H7 (cell line): ENCODE results near the gene FHIT. TPM values are rescaled to one million over a fixed set of nuclear protein-coding genes. Genes with fewer than 3 reads are reported as not detected.

Source experiments
- DNase-seq: peaks from one replicate; pipeline ENCODE4 v3.0.0; 2012
- H3K27me3 ChIP-seq: 2 replicates; pipeline ENCODE4 v1.6.0; 2011; ENCODE audit warnings: mild to moderate bottlenecking, low read length; ENCODE audit not compliant: control insufficient read depth, insufficient read depth
- H3K36me3 ChIP-seq: replicated peaks from 2 replicates; pipeline ENCODE4 v1.5.1; 2011; ENCODE audit warnings: low read length; ENCODE audit not compliant: control insufficient read depth, insufficient read depth
- H3K4me3 ChIP-seq: 2 replicates; pipeline ENCODE4 v1.5.1; 2011; ENCODE audit warnings: low read depth, mild to moderate bottlenecking, control low read depth, low read length, moderate library complexity; ENCODE audit not compliant: insufficient read depth
- total RNA-seq: library from RNA; depleted of rRNA; stranded (reverse); fragments of >200 nt; shearing (Covaris generic); gene quantifications from 2 replicates; pipeline ENCODE4 v1.2.3, GENCODE V29; 2014

FHIT gene
- total RNA-seq, 1 experiment from 2014 or later = 2.1 TPM

- H3K27me3 ChIP-seq = no peaks in the 10 kb centered on the region; the same call in 1 of the 2 replicates
- no peak overlapping the region for H3K4me3 ChIP-seq
- H3K36me3 ChIP-seq = no peaks in the 10 kb centered on the region
- no peak for DNase-seq
Observed at GRCh38 chr3:60501314-60501713, 749.9 kb downstream of the FHIT start.

GRCh38 chr3:60497902-60498301 lies 753.4 kb downstream of the FHIT start:
- H3K27me3 ChIP-seq = no peaks in the 10 kb centered on the region; the same call in 1 of the 2 replicates
- H3K36me3 ChIP-seq = no peaks in the 10 kb centered on the region
- DNase-seq = no peak

DNA sequence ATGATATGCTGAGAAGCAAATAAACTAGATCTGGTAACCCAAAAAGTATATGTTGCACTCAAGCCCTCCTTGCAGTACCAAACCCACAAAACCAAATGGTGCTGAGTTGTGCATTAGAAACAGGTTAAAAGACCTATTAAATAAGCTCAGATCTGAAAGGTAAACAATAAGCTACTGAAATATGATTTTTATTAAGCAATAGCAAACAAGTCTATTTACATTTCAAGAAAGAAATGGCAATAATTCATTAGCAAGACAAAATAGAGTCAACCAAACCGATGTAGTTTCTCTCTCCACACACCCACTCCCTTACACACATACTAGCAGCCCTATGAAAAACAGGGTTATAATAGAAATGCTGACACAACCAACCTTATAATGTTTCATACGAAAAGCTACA lies 760.3 kb downstream of the FHIT start:
- no peaks in the 10 kb centered on the region for H3K36me3 ChIP-seq
- DNase-seq = no peak

More at GRCh38 chr3:60497902-60498301, 753.4 kb downstream of the FHIT start:
- H3K4me3 ChIP-seq = no peak overlapping the region

GRCh38 chr3:60475096-60475495 lies 776.2 kb downstream of the FHIT start:
- no peaks in the 10 kb centered on the region for H3K27me3 ChIP-seq

More for the DNA sequence above, 760.3 kb downstream of the FHIT start:
- no peak overlapping the region for H3K4me3 ChIP-seq
- no peaks in the 10 kb centered on the region for H3K27me3 ChIP-seq

GRCh38 chr3:60469481-60469880 lies 781.8 kb downstream of the FHIT start:
- DNase-seq = no peak
- no peaks in the 10 kb centered on the region for H3K36me3 ChIP-seq
- H3K4me3 ChIP-seq = no peak overlapping the region
- H3K27me3 ChIP-seq = no peaks in the 10 kb centered on the region

More at GRCh38 chr3:60475096-60475495, 776.2 kb downstream of the FHIT start:
- H3K36me3 ChIP-seq = no peaks in the 10 kb centered on the region
- no peak overlapping the region for H3K4me3 ChIP-seq
- no peak for DNase-seq

- Histone ChIP-seq H3K4me3 (no peak overlapping the region), H3K27me3 (no peaks in the 10 kb centered on the region), H3K36me3 (no peaks in the 10 kb centered on the region)
- no peak for DNase-seq
Observed at GRCh38 chr3:60463685-60464084, 787.6 kb downstream of the FHIT start.

DNA sequence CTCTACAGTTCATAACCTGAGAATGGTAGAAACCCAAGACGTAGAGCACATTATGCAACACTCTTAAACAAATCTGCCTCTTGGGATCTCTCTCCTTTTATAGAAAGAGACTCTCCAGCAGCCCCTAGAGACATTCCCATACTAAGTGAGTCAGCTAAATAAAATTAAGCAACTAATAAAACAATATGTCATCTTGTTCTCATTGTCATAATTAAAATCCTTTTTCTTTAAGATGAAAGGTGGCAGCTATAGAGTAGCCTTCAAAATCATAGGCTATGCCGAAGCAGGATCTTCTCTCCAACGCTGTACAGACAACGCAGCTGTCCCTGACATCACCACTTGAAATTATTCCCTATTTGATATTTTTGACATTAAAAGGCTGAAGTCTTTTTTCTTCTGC lies 790.0 kb downstream of the FHIT start:
- DNase-seq = no peak
- Histone ChIP-seq H3K4me3 (no peak overlapping the region), H3K27me3 (no peaks in the 10 kb centered on the region), H3K36me3 (no peaks in the 10 kb centered on the region)

GRCh38 chr3:60456180-60456579 lies 795.1 kb downstream of the FHIT start:
- no peak for DNase-seq
- H3K4me3 ChIP-seq = no peak overlapping the region
- no peaks in the 10 kb centered on the region for H3K36me3 ChIP-seq
- H3K27me3 ChIP-seq = no peaks in the 10 kb centered on the region

- Histone ChIP-seq H3K27me3 (no peaks in the 10 kb centered on the region), H3K4me3 (no peak overlapping the region), H3K36me3 (no peaks in the 10 kb centered on the region)
- DNase-seq = no peak
Observed at GRCh38 chr3:60453326-60453725, 797.9 kb downstream of the FHIT start.

DNA sequence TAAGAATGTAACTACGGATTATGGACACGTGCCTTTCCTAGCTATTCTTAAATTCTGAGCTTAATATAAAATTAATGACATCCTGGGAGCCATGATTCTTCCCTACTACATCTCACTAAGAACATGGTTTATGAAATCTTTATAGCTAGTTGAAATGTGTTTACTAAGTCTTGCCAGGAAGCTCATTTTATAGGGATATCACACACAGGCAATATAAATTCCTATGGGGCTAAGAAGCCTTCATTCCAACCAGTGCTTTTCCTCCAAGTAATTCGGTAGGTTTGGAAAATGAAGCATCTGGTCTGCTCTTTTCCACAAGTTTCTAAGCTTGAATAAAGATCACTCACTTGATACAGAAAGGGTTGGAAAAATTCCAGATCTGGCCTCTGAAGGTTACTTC lies 802.6 kb downstream of the FHIT start:
- no peak for DNase-seq
- no peaks in the 10 kb centered on the region for H3K36me3 ChIP-seq
- no peak overlapping the region for H3K4me3 ChIP-seq
- no peaks in the 10 kb centered on the region for H3K27me3 ChIP-seq

GRCh38 chr3:60445446-60445845 lies 805.8 kb downstream of the FHIT start:
- H3K36me3 ChIP-seq = no peaks in the 10 kb centered on the region
- no peak for DNase-seq

GRCh38 chr3:60444898-60445437 lies 806.3 kb downstream of the FHIT start:
- Histone ChIP-seq H3K36me3 (no peaks in the 10 kb centered on the region), H3K4me3 (no peak overlapping the region), H3K27me3 (no peaks in the 10 kb centered on the region)
- DNase-seq = no peak

More at GRCh38 chr3:60445446-60445845, 805.8 kb downstream of the FHIT start:
- Histone ChIP-seq H3K4me3 (no peak overlapping the region), H3K27me3 (no peaks in the 10 kb centered on the region)

- no peak for DNase-seq
- Histone ChIP-seq H3K36me3 (no peaks in the 10 kb centered on the region), H3K4me3 (no peak overlapping the region), H3K27me3 (no peaks in the 10 kb centered on the region)
Observed at GRCh38 chr3:60440869-60441268, 810.4 kb downstream of the FHIT start.

- DNase-seq = no peak
- H3K4me3 ChIP-seq = no peak overlapping the region
- H3K27me3 ChIP-seq = no peaks in the 10 kb centered on the region
- no peaks in the 10 kb centered on the region for H3K36me3 ChIP-seq
Observed at GRCh38 chr3:60435941-60436650, 815.2 kb downstream of the FHIT start.

DNA sequence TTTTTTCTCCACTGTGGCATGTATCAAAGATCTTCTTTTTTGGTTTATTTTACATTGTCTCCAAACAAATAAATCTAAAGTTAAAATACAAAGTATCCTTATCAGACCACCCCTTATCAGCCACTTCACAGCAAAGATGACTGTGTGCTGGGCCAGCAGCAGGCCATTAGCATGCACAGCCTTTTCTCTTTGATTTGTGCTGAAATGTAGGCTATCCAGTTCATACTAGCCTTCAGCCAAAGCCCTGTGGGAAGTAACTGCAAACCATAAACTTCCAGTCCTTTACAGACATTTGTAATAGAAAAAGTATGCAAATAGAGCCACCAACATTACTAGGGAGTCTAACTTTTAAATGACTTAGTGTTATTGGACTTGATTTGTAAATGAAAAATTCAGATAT lies 816.3 kb downstream of the FHIT start:
- Histone ChIP-seq H3K36me3 (no peaks in the 10 kb centered on the region), H3K27me3 (no peaks in the 10 kb centered on the region), H3K4me3 (no peak overlapping the region)
- DNase-seq = no peak
